HG02943 (cell line): ENCODE measurements around the gene CEP104.

Experiments used
- ATAC-seq: cut with Tn5 transposase; IDR thresholded peaks from one replicate; pipeline ENCODE4 v1.9.1; 2021; ENCODE audit warnings: mild to moderate bottlenecking, low read depth, moderate library complexity; ENCODE audit not compliant: unreplicated experiment

Gene CEP104

DNA sequence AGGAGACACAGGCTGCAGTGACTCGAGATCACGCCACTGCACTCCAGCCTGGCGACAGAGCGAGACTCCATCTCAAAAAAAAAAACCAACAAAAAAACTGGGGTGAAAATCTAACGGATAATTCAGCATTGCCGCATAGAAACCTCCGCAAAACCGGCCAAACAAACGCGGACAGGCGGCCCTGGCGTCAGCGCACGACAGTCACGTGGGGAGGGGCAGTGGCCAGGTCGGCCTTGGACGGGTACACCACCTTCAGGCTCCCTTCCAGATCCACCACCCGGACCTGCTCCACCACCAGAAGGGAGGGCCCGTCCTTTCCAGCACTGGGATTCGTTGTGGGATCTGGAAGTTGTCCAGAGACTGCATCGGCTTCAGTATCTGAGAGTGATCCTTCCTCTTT is 76.1 kb downstream of the CEP104 start:
- no peak for ATAC-seq

DNA sequence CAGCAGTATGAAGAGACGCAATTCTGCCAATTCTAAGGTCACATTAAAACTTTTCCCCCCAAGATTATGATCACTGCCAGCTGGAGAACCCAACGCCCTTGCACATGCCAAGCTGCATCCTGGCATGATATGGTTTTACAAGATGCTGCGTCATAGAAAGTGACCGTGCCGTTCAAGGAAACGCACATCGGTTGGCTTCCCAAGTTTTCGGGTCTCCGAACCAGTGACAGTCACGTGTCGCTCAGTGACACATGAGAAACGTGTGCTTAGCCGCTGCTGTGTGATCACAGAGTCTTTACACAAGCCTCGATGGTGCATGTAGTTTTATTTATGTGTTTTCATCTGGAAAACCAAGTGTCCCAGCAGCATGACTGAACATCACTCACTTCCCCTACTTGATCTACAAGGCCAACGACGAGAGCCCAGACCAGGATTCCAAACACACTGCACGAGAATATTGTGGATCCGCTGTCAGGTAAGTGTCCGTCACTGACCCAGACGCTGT is 77.0 kb downstream of the CEP104 start:
- no peak for ATAC-seq

DNA sequence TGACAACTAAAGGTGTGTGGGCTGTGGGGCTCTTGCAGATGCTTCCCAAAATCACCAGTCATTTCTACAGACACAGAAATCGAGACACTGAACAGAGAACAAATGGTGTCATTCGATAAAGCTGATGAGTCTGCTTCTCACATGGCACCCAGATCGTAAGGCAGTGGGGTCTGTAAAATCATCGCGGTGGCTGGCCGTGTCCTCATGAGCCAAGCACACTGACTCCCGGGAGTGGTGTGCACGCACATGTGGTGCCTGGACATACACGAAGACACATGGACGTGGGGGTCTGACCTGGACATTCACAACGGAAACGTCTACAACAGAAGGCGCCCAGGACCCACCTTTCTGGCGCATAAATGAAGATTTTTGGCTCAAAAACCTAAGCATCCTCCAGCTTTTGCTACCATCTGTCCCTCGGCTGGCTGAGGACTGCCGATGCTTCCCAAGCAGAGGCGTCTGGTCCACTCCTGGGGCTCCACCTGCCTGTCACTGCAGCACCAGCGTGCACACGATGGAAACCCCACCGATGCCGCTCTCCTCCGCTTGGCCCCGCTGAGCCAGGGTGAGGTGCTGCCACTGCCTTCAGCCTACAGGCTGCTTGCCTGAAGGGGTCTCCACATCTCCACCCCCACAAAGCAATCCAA is 77.6 kb downstream of the CEP104 start:
- ATAC-seq, result no peak

DNA sequence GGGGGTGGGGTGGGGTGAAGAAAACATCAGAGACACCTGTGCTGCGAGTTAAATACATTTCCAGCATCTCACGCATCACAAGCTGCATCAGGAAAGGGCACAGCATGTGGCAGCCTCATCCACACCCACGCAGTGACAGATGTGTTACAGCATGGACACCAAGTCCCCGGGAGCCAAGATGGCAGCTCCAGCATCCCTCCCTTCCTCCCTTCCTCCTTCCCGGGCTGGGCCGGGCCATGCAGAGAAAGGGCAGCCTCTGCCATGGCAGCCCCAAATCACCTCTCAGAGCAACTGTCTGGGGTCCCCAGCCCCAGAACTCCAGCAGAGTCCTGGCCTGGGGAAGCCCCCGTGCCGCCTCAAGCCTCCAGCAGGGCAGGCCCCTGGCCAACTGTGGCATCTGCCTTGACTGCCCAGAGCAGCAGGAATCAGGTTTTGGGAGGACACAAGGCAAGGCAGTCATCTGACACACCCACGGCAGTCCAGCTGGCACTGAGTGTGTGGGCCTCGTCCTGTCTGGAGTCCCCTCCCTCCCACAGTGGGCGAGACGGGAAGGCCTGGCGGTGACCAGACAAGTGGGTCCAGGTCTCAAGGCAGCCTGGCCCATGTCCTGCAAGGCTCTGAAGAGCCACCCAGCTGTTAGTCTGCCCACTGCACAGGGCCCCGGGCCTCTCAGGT is 78.3 kb downstream of the CEP104 start:
- no peak for ATAC-seq

DNA sequence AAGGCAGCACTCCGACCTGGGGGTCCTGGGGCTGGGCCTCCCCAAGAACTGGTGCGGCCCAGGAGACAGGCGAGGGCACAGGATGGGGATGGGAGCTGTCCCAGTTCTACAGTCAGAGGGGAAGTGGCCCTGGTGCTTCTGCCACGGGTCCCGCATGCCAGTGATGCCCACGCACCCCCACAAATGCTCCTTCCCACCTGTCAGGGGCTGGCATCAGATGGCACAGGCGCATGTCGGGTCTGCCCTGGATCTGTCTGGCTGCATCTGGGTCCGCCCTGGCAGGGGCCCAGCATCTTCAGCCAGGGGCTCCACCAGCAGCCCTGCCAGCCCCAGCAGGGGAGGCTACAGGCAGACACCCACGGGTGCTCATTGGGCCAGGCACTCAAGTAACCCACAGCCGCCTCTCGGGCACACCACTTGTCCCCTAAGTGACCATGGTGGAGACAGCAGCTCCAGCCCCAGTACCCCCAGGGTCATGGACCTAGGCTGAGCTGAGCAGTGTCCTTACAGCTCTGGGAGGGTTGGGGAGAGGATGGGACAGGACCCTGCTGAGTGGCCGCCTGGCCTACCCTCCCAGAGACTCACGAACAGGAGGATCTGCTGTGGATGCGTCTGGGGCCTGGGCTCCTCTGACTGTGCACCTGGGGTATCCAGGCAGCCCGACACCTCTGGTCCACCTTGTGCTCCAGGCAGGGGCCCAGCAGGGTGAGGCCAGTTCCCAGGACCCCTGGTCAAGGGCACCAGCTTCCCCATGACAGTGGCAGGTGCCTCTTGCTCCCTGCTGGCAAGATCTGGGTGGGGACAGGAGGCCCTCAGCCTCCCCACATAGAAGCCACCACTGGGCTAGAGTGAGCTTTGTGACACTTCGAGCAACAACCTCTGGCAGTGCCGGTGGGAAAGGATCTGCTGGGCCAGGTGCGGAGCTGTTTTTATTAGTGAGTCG is 79.1 kb downstream of the CEP104 start:
- ATAC-seq, result no peak

DNA sequence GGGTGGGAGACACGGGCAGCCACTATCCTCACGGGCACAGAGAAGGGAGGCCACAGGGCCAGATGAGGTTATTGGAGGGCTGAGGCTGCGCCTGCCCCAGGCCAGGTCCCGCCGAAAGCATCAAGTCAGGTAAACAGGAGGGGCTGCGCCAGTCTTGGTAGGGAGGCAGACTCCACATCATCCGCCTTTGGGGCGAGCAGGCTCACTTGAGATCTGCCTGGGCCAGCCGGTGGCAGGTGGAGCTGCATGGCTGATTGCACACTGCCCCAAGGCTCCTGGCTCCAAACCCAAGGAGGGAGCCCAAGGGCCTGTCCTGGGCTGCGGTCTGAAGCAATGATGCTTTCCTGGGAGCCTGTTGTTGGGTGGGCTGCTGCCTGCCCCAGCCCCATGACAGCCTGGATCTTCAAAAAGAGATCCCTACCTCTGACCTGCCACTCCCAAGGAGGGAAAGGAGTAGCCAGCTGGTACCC is 79.9 kb downstream of the CEP104 start:
- ATAC-seq, result no peak

DNA sequence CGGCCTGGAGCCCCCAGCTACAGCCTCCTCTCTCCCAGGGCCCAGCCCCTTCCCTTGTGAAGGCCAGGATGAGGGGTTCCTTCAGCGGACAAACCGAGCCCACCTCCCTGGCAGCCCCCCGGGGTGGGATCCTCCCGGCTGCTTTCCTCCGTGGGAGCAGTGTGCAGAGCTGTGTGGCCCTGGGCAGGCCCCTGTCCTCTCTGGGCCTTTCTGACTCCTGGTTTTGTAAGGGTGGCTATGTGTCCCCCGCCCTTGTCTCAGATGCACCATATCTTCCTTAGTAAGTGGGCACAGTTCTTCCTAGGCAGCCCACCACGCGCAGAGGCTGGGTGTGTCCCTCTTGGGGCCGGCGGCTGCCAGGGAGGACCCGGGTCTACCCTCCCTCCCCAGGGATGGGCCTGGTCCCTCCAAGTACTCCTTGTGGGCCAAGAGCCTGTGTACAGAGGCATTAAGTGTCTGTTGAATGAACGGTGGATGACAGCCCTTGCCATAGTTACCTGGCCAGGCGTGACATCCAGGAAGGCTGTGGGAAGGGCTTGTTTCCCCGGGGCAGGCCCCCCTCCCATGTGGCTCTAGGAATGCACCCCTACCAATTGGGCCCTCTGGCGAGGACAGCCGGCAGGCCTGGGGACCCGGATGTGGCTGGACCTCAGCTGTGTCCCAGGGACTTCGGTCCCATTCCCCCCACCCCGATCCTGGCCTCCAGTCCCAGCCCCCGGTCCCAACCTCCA is 80.6 kb downstream of the CEP104 start:
- no peak for ATAC-seq

DNA sequence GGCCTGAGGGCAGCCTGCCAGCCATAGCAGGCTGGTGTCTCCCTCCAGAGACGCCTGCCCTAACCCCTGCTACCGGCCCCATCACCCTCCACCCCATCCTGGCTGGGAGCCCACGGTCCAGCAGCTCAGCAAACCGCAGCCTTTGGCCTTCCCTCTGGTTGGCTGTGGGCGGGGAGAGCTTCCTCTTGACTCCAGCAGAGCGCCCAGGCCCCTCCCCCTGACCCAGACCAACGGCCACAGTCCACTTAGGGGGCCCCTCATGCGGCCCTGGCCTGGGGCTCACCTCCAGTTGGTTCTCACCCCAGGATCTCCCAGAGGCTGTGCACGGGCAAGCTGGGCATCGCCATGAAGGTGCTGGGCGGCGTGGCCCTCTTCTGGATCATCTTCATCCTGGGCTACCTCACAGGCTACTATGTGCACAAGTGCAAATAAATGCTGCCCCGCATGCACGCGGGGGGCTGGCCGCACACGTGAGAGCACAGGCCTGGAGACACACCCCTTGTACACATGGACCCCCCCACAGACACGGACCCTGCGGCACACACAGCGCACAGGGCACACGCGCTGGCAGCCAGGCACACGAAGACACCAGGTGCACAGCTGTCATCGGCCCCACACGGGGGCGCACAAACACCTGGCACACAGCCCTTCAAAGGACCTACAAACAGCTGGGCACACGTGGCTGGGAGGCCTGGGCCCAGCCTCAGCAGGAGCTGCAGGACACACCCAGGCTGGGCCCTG is 81.4 kb downstream of the CEP104 start:
- no peak for ATAC-seq

DNA sequence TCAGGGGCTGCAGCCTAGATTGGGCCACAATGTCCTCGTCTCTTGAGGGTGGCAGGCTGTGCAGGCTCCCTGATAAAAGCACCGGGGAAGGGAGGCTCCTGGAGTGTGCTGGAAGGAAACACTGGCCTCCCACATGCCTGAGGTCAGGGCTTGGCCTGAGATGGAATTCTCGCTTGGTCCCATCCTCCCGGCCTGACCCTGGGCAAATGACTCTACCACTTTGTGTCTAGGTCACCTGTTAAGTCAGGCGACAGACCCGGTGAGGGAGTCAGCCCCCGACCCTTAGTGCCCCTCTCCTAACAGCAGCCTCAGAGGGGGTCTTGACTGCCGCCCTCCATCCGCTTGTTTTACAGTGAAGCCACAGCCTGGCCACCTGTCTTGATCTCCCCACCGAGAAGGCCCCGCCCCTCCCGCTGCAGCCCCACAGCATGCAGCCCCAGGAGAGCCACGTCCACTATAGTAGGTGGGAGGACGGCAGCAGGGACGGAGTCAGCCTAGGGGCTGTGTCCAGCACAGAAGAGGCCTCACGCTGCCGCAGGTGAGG is 82.0 kb downstream of the CEP104 start:
- no peak for ATAC-seq

DNA sequence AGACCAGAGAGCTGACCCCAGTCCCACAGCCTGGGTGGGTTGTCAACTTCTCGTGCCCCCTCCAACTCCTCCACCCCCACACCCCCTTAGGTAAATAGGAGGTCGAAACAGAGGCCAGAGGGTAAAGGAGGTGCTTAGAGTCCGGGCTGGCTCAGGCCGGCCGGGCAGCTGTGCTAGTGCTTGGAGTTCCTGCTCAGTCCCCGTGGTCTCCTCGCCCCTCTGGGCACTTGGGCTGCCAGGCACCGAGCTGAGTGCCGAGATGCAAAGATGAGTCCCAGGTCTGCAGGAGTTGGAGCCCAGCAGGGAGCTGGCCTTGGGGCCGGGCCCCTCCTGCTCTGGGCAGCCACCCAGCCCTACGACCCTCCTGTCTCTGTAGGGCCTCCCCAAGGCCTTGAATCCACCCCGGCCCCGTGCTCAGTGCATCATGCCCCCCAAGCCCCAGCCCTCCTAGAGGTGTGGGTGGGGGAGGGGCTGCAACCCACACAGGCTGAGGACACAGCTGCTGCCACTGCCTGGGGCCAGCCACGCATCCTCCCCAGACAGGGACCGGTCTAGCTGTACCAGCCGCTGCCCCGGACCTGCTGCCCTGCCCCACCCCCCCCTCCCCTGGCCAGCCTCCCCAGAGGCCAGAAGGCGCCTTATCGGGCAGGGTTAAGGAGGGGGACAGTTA is 82.6 kb downstream of the CEP104 start:
- no peak for ATAC-seq

DNA sequence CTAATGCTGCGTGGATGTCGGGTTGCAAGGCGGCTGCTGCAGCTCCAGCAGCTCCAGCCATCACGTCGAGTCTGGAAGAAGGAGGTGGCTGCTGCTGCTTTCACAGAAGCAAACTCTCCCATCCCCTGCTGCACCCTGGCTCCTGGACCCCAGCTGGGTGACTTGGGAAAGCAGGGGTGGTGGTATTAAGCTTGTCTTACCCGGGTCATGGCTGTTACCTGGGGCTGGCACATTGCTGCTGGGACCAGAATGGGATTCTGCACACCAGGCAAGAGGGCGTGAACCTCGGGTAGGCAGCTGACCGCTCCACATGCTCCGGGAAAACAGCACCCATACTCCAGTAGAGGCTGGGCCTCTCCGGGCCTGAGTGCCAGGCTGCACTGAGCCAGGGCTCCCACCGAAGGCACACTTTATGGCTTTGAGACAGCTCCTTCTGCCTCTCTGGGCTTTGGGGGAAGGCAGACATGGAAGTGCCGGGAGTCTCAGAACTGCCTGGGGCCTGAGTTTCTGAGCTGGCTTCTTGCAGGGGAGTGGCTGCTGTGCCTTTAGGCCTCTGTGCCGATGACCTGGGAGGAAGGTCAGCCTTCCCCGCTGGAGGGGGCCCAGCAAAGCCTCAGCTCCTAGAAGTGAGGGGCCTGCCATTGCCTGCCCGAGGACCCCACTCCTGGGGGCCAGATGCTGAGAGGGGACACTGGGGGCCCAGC is 83.3 kb downstream of the CEP104 start:
- no peak for ATAC-seq

DNA sequence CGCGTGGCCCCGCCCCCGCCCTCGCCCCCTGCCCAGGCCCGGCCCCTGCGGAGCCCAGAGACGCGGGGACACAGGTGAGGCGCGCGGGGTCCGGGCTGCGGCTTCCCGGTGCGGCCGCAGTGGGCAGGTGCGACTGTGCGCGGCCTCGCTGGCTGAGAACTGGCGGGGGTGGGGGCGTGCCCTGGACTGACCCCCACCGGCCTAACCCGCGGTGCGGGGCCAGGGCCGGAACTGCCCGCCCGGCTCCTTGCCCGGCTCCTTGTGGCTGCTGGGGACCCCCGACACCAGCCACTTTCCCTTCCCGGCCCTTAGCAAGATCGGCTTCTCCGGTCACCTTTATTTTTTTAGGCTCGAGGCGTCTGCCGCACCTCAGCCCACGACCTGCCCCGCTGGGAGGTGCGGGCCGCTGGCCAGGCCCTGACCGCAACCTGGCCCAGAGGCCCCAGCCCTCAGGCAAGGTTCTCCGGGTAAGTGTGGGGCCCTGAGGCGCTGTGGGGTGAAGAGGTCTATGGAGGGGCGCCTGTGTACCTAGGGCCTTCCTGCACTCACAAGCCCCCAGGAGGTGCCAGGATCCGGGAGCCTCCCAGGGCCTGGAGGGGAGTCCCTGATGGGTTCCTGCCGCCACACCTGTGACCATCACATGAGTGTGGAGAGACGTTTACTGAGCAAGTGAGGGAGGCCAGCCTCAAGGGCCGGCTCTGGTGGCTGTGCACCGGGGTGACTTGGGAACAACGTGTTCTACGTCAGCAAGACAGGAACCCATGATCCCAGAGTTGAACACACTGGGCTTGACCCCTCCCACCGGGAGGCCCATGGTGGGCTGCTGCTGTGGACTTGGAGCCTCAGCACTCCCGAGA is 84.1 kb downstream of the CEP104 start, which contains the start of gene SMIM1:
TSS of gene SMIM1 (plus strand) at position 35 of the 857 bp plus-strand sequence. CDS start 2,625 bp downstream, outside the sequence.
- ATAC-seq, result peak; percentile 16

DNA sequence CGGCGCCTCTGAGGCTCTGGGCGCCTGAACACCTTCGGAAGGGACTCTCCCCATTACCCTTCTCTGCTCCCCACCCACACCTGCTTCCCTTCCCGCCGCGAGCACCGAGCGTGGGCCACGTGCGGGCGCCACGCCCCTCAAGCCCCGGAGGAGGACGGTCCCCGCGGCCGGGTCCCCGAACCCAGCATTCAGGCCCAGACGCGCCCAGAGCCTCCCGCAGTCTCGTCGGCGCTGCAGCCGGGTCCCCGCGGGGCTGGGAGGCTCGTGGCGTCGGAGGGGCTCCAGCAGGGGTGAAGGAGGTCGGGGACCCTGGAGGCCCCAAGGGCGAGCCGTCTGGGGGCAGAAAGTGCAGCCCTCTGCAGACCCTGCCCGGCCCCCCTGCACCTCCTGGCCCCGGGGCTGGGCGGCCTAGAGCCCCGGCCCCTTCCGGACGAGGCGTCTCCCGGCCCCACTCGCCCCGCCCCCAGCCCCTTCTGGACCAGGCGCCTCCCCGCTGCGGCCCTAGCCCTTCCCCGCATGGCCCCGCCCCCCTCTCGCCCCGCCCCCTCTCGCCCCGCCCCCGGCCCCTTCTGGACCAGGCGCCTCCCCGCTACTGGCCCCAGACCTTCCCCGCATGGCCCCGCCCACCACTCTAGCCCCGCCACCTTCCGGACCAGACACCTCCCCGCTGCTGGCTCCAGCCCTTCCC is 84.8 kb downstream of the CEP104 start:
- ATAC-seq, result peak; percentile 47

DNA sequence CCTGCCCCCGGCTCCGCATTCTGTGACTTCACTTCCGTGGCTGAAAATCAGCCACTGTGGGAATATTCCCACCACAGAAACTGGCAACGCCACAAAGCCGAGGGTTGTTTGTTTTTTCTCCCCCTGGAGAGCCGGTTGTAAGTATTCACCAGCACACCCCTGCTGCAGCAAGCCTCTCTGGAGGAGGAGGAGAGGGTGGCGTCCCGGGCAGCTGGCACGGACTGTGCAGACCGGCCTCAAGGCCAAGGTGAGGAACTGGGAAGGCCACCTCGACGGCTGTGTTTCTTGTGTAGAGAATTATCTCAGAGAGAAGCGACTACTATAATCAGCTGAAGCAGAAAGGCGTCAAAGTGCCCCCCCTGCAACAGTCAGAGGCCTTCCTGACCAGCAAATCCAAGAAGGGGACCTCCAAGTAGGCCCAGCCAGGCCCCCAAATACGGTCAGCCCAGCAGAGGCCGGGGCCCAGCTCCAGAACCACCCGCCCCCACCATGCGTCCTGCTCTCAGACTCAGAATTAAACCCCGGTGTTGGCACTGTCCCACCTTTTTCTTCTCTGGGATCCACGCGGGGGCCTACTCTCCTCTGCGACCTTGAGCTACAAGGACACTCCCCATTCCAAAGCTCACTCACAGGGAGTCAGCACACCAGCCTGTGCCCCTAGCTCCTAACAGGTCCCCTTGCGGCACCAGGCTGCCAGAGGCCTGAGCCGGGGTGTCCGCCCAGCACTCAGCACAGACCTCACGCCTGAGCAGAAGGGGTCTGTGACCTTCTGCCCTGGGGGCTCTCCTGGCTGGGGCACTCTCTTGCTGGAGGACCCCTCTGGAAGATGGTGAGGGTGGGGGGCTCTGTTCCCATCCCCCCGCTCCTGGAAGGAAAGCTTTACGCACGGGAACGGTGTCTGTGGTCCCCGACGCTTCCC is 85.6 kb downstream of the CEP104 start:
- ATAC-seq, result peak; percentile 9

DNA sequence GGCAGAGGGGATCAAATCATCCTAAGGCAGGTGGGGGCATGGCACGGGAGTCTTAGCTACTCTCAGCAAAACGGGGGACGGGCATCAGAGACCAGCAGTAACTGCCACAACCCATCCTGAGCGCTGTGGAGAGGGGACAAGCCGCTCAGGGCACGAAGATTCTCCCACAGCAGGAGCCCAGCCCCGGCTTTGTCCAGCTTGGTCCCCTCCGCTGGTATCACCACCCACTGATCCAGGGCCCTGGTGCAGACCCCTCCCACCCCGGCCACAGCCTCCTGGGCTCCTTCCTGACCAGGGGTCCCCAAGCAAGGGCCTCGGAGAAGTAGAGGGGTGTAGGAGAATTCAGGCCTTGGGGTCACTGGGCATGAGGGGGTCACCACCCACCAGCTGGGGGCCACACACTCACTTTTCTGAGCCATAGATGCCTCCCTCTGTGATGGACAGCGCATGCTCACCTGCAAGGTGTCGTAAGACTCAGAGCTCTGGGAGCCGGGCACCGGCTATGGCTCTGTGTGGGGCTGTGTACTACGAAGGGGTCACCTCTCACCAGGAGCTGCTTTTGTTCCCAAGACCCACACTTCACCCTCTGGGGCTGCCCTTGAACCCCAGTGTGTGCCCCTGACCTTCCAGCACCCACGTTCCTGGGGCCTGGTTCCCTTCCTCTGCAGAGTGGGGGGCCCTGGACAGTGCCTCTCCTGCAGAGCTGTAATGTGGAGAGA is 86.8 kb downstream of the CEP104 start:
- no peak for ATAC-seq
